ENCODE results near the gene NBAS.

NBAS gene

GRCh38 chr2:15136639-15137038 lies 424.5 kb downstream of the NBAS start (continued):
- TF ChIP-seq ZNF280D (tag by site-specific recombination; IDR thresholded peaks at IDR 0.05) (no peak), ZNF548 (tag by site-specific recombination; IDR thresholded peaks at IDR 0.05) (no peak), ZNF645 (tag by site-specific recombination; IDR thresholded peaks at IDR 0.05) (no peak), ZBTB20 (tag by site-specific recombination; IDR thresholded peaks at IDR 0.05) (no peak), ZNF175 (tag by site-specific recombination; IDR thresholded peaks at IDR 0.05) (no peak), GLI4 (tag by site-specific recombination; IDR thresholded peaks at IDR 0.05) (no peak), TSHZ1 (tag by site-specific recombination; IDR thresholded peaks at IDR 0.05; ENCODE audit: borderline replicate concordance) (no peak), ZNF311 (tag by site-specific recombination; IDR thresholded peaks at IDR 0.05; ENCODE audit: borderline replicate concordance) (no peak), ZNF692 (tag by site-specific recombination; IDR thresholded peaks at IDR 0.05) (no peak), ZSCAN16 (tag by site-specific recombination; IDR thresholded peaks at IDR 0.05) (no peak)

GRCh38 chr2:15134957-15135356 lies 426.2 kb downstream of the NBAS start:
- ChIA-PET POLR2A (no interaction called here), CTCF (no interaction called here)
- H3K9me3 ChIP-seq (ENCODE audit: control insufficient read depth, insufficient read depth, low read depth, low read length) = no peaks in the 10 kb centered on the region
- no peaks in the 10 kb centered on the region for H3K4me1 ChIP-seq (ENCODE audit: control insufficient read depth, insufficient read depth, low read length)
- no peak overlapping the region for H3K27ac ChIP-seq (ENCODE audit: extremely low read depth, low read depth, low read length)
- no peaks in the 10 kb centered on the region for H3K36me3 ChIP-seq (ENCODE audit: control insufficient read depth in 2 of 2, insufficient read depth in 1 of 2, low read length in 2 of 2)
- TF ChIP-seq ZNF280D (tag by site-specific recombination; IDR thresholded peaks at IDR 0.05) = no peak
- no peak for TF ChIP-seq BCL6B (tag by site-specific recombination; IDR thresholded peaks at IDR 0.05)
- TF ChIP-seq ZNF510 (tag by site-specific recombination; IDR thresholded peaks at IDR 0.05; ENCODE audit: insufficient replicate concordance) = no peak
- no peak for TF ChIP-seq ZNF610 (tag by site-specific recombination; IDR thresholded peaks at IDR 0.05; ENCODE audit: borderline replicate concordance)
- no peak for TF ChIP-seq ZNF658 (tag by site-specific recombination; IDR thresholded peaks at IDR 0.05)
- TF ChIP-seq GLIS1 (tag by site-specific recombination; IDR thresholded peaks at IDR 0.05) = no peak
- no peak for TF ChIP-seq ZNF37A (tag by site-specific recombination; IDR thresholded peaks at IDR 0.05)
- no peak for TF ChIP-seq OVOL3 (tag by site-specific recombination; IDR thresholded peaks at IDR 0.05)
- no peak overlapping the region for H3K4me3 ChIP-seq (ENCODE audit: low read depth, low read length)
